ENCODE results near the gene SVIL. TPM values are rescaled to one million over a fixed set of nuclear protein-coding genes. Genes with fewer than 3 reads are reported as not detected.
A peak's percentile ranks its signal among the peaks of the same experiment; 100 is the strongest.

The SVIL gene
- total RNA-seq, 1 donor from 2014 or later = 94.7 TPM

DNA sequence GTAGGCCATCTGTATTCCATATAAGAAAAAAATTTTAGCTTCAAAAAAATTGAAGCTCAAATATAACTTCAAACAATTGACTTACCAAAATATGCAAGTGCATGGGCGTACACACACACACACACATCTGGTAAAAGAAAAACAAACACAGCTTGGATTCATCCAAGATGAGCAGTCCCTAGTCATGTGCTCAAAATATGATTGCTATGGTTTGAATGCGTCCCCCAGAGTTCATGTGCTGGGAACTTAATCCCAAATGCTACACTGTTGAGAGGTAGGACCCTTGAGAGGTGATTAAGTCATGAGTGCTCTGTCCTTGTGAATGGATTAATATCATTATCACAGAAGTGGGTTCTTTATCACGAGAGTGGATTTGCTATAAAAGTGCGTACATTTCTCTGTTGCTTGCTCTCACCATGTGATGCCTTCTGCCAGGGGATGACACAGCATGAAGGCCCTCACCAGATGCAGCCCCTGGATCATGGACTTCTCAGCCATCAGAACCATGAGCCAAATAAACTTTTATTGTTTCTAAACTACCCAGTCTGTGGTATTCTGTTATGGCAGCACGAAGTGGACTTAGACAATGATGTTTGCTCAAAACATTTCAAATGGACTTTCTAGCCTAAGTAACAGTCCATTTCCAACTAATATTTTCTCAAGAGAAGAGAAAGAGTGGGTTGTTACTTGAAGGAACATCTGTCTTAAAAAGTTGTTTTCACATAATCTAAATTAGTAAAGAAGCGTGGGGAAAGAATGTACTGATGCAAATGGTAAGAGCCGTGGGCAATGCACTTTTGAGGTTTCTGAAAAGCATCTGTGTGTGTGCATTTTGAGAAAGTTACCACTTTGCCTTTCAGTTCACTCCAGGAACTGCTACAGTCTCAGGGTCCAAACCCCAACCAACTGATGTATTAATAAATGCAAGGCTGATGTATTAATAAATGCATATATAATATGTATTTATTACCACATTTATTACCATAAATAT, 15.1 kb upstream of the SVIL start:
- Histone ChIP-seq H3K4me3 (no peak overlapping the region), H3K36me3 (peaks cover 0 to 2% of the 10 kb centered on the region in 2 donors), H3K9me3 (no peaks in the 10 kb centered on the region), H3K27me3 (no peaks in the 10 kb centered on the region), H3K27ac (peak overlapping the region; percentile 15 to 76), H3K4me1 (peaks cover 10 to 34% of the 10 kb centered on the region in 2 donors)
- TF ChIP-seq, protein P1, sequence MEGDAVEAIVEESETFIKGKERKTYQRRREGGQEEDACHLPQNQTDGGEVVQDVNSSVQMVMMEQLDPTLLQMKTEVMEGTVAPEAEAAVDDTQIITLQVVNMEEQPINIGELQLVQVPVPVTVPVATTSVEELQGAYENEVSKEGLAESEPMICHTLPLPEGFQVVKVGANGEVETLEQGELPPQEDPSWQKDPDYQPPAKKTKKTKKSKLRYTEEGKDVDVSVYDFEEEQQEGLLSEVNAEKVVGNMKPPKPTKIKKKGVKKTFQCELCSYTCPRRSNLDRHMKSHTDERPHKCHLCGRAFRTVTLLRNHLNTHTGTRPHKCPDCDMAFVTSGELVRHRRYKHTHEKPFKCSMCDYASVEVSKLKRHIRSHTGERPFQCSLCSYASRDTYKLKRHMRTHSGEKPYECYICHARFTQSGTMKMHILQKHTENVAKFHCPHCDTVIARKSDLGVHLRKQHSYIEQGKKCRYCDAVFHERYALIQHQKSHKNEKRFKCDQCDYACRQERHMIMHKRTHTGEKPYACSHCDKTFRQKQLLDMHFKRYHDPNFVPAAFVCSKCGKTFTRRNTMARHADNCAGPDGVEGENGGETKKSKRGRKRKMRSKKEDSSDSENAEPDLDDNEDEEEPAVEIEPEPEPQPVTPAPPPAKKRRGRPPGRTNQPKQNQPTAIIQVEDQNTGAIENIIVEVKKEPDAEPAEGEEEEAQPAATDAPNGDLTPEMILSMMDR (IDR thresholded peaks at IDR 0.05) = no peak
- DNase-seq (ENCODE audit: low spot score in 2 of 2) = no peak
- intact Hi-C loops (cut with DNase I) = loop anchor here (5.0 kb wide), 1 partner anchor 48 kb away; no protein-coding TSS in a partner anchor

DNA sequence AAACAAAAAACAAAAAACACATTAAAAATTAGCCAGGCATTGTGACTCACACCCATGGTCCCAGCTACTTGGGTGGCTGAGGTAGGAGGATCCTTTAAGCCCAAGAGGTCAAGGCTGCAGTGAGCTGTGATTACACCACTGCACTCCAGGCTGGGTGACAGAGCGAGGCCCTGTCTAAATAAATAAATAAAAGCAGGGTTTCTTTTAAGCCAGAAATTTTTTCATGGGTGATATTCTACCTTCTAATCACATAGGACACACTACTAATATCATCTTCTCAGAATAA, 14.2 kb upstream of the SVIL start:
- Histone ChIP-seq H3K4me3 (no peak overlapping the region), H3K9me3 (no peaks in the 10 kb centered on the region), H3K36me3 (no peaks in the 10 kb centered on the region), H3K4me1 (peaks cover 10 to 41% of the 10 kb centered on the region in 2 donors), H3K27me3 (no peaks in the 10 kb centered on the region), H3K27ac (peak overlapping the region; percentile 73 to 76)
- no peak for DNase-seq (ENCODE audit: low spot score in 2 of 2)
- intact Hi-C loops (cut with DNase I) = loop anchor here (5.0 kb wide), 1 partner anchor 47 kb away; no protein-coding TSS in a partner anchor
- TF ChIP-seq, protein P1 (IDR thresholded peaks at IDR 0.05) = no peak

- intact Hi-C loops (cut with DNase I) = loop anchor here (5.0 kb wide), 1 partner anchor 46 kb away; no protein-coding TSS in a partner anchor
- H3K27ac ChIP-seq = peak overlapping the region; percentile 73 to 76
Measured at GRCh38 chr10:29648114-29648982, 13.6 kb upstream of the SVIL start.

GRCh38 chr10:29647478-29647877, 12.7 kb upstream of the SVIL start:
- Histone ChIP-seq H3K36me3 (no peaks in the 10 kb centered on the region), H3K4me3 (peak overlapping the region in 1 of 2 donors; percentile 33), H3K9me3 (no peaks in the 10 kb centered on the region), H3K27me3 (no peaks in the 10 kb centered on the region), H3K27ac (peak overlapping the region; percentile 73 to 76), H3K4me1 (peaks cover 15 to 55% of the 10 kb centered on the region in 2 donors)
- TF ChIP-seq, protein P1 (IDR thresholded peaks at IDR 0.05) = no peak
- intact Hi-C loops (cut with DNase I) = loop anchor here (5.0 kb wide), 1 partner anchor 45 kb away; no protein-coding TSS in a partner anchor
- no peak for DNase-seq (ENCODE audit: low spot score in 2 of 2)

More at GRCh38 chr10:29648114-29648982, 13.6 kb upstream of the SVIL start:
- peaks cover 12 to 46% of the 10 kb centered on the region in 2 donors for H3K4me1 ChIP-seq
- no peaks in the 10 kb centered on the region for H3K36me3 ChIP-seq
- H3K9me3 ChIP-seq = no peaks in the 10 kb centered on the region
- no peaks in the 10 kb centered on the region for H3K27me3 ChIP-seq
- no peak for DNase-seq (ENCODE audit: low spot score in 2 of 2)
- TF ChIP-seq, protein P1 (IDR thresholded peaks at IDR 0.05) = no peak
- no peak overlapping the region for H3K4me3 ChIP-seq

- no peaks in the 10 kb centered on the region for H3K27me3 ChIP-seq
- no peaks in the 10 kb centered on the region for H3K9me3 ChIP-seq
- H3K36me3 ChIP-seq = no peaks in the 10 kb centered on the region
- TF ChIP-seq, protein P1 (IDR thresholded peaks at IDR 0.05) = no peak
- intact Hi-C loops (cut with DNase I) = loop anchor here (5.0 kb wide), 1 partner anchor 45 kb away; no protein-coding TSS in a partner anchor
- no peak for DNase-seq (ENCODE audit: low spot score in 2 of 2)
- peak overlapping the region in 1 of 2 donors; percentile 33 for H3K4me3 ChIP-seq
- H3K27ac ChIP-seq = peak overlapping the region; percentile 73 to 76
- H3K4me1 ChIP-seq = peaks cover 20 to 60% of the 10 kb centered on the region in 2 donors
Measured at GRCh38 chr10:29646960-29647461, 12.2 kb upstream of the SVIL start.
